IMR-90 (cell line): ENCODE data around the gene AZIN2. TPM values are rescaled to one million over a fixed set of nuclear protein-coding genes. Genes with fewer than 3 reads are reported as not detected.

Experiments used
- ATAC-seq: fragments of 200-7000 bp; cut with Tn5 transposase; 2 replicates; pipeline ENCODE4 v1.9.1; 2020; ENCODE audit warnings: low read depth, mild to moderate bottlenecking, moderate library complexity
- BruUV-seq: library from RNA; stranded (reverse); fragments of 400-500 nt; replicated peaks from 2 replicates; lab custom pipeline; 2021; lab: Mats Ljungman, UMichigan
- CTCF ChIA-PET: fragments of 300-600 bp; formaldehyde crosslinking; extraction: SDS; loops from one replicate; lab custom pipeline; 2021; ENCODE audit warnings: antibody characterized with exemption; lab: Yijun Ruan, JAX
- POLR2A ChIA-PET: fragments of 300-600 bp; sonication (Branson Sonifier 250); formaldehyde crosslinking; loops from one replicate; lab custom pipeline; 2022; ENCODE audit warnings: antibody characterized with exemption; ENCODE audit not compliant: unreplicated experiment; lab: Charles Lee
- DNase-seq: peaks from one replicate; pipeline ENCODE4 v3.0.0; 2013
- H2AFZ ChIP-seq: replicated peaks from 2 replicates; pipeline ENCODE3; 2013; ENCODE audit warnings: low read length, mild to moderate bottlenecking; ENCODE audit not compliant: poor library complexity
- H2AK5ac ChIP-seq: 2 replicates; pipeline ENCODE4 v1.6.1; 2013; ENCODE audit warnings: low read depth, low read length, inconsistent platforms
- H2AK9ac ChIP-seq: replicated peaks from 2 replicates; pipeline ENCODE3; 2013; ENCODE audit warnings: mild to moderate bottlenecking, low read depth, low read length, moderate library complexity; ENCODE audit not compliant: poor library complexity
- H2BK120ac ChIP-seq: 2 replicates; pipeline ENCODE4 v1.6.1; 2013; ENCODE audit warnings: low read depth, low read length, inconsistent platforms
- H2BK15ac ChIP-seq: 3 replicates; pipeline ENCODE4 v1.6.1; 2013; ENCODE audit warnings: low read depth, low read length, inconsistent platforms
- H2BK20ac ChIP-seq: 2 replicates; pipeline ENCODE4 v1.6.1; 2013; ENCODE audit warnings: low read depth, mild to moderate bottlenecking, inconsistent platforms, low read length, moderate library complexity
- H2BK5ac ChIP-seq: 2 replicates; pipeline ENCODE4 v1.6.1; 2013; ENCODE audit warnings: mild to moderate bottlenecking, low read depth, low read length, inconsistent platforms; ENCODE audit not compliant: poor library complexity, severe bottlenecking
- H3K14ac ChIP-seq: replicated peaks from 2 replicates; pipeline ENCODE4 v1.6.1; 2013; ENCODE audit warnings: low read depth, low read length, inconsistent platforms
- H3K18ac ChIP-seq: 2 replicates; pipeline ENCODE4 v1.6.1; 2013; ENCODE audit warnings: low read depth, low read length, control low read depth
- H3K23ac ChIP-seq: 2 replicates; pipeline ENCODE4 v1.6.1; 2013; ENCODE audit warnings: low read depth, low read length, inconsistent platforms
- H3K27ac ChIP-seq: 2 replicates; pipeline ENCODE4 v1.5.1; 2013; ENCODE audit warnings: mild to moderate bottlenecking, control low read depth, low read length; ENCODE audit not compliant: insufficient read depth
- H3K27me3 ChIP-seq: 2 replicates; pipeline ENCODE4 v1.6.1; 2013; ENCODE audit warnings: low read length; ENCODE audit not compliant: control insufficient read depth, insufficient read depth
- H3K36me3 ChIP-seq: 2 replicates; pipeline ENCODE4 v1.6.1; 2013; ENCODE audit warnings: low read length, mixed read lengths; ENCODE audit not compliant: control insufficient read depth, insufficient read depth
- H3K4ac ChIP-seq: 2 replicates; pipeline ENCODE4 v1.6.1; 2013; ENCODE audit warnings: low read depth, low read length, inconsistent platforms
- H3K4me1 ChIP-seq: 2 replicates; pipeline ENCODE4 v1.6.1; 2013; ENCODE audit warnings: low read length, mixed read lengths; ENCODE audit not compliant: control insufficient read depth, insufficient read depth
- H3K4me2 ChIP-seq: 2 replicates; pipeline ENCODE4 v1.6.1; 2013; ENCODE audit warnings: low read depth, mild to moderate bottlenecking, control low read depth, low read length, moderate library complexity
- H3K4me3 ChIP-seq: 2 replicates; pipeline ENCODE4 v1.5.1; 2013; ENCODE audit warnings: low read depth, mild to moderate bottlenecking, control low read depth, low read length, moderate library complexity; ENCODE audit not compliant: insufficient read depth
- H3K56ac ChIP-seq: 2 replicates; pipeline ENCODE4 v1.6.1; 2013; ENCODE audit warnings: low read length, inconsistent platforms; ENCODE audit not compliant: insufficient read depth; ENCODE audit errors: extremely low read depth
- H3K79me1 ChIP-seq, 2 experiments: 2 replicates each; pipeline ENCODE4 v1.6.1; 2013; ENCODE audit warnings: low read length in 2 of 2, inconsistent platforms in 1 of 2, low read depth in 1 of 2
- H3K9ac ChIP-seq: 2 replicates; pipeline ENCODE4 v1.6.1; 2013; ENCODE audit warnings: low read depth, low read length, control low read depth
- H3K9me1 ChIP-seq: 2 replicates; pipeline ENCODE4 v1.6.1; 2013; ENCODE audit warnings: low read length, inconsistent platforms; ENCODE audit not compliant: insufficient read depth
- H3K9me3 ChIP-seq: 2 replicates; pipeline ENCODE4 v1.6.1; 2013; ENCODE audit warnings: low read length; ENCODE audit not compliant: control insufficient read depth, insufficient read depth
- H4K20me1 ChIP-seq: 2 replicates; pipeline ENCODE4 v1.6.1; 2013; ENCODE audit warnings: low read length, inconsistent platforms; ENCODE audit not compliant: insufficient read depth
- H4K5ac ChIP-seq: 2 replicates; pipeline ENCODE4 v1.6.1; 2013; ENCODE audit warnings: mild to moderate bottlenecking, low read depth, low read length, control low read depth
- H4K8ac ChIP-seq, 2 experiments: 2 replicates each; pipeline ENCODE4 v1.6.1; 2013; ENCODE audit warnings: low read depth in 2 of 2, low read length in 2 of 2, control low read depth in 1 of 2, inconsistent platforms in 1 of 2
- H4K91ac ChIP-seq: 2 replicates; pipeline ENCODE4 v1.6.1; 2013; ENCODE audit warnings: low read depth, low read length, inconsistent platforms; ENCODE audit not compliant: insufficient read depth
- BHLHE40 ChIP-seq: fragments of 150-350 bp; IDR thresholded peaks from 2 replicates; pipeline ENCODE4 v1.6.1; 2016; ENCODE audit warnings: mild to moderate bottlenecking, low read depth, low read length
- CEBPB ChIP-seq: IDR thresholded peaks from 2 replicates; pipeline ENCODE4 v1.6.1; 2012; ENCODE audit warnings: low read depth, low read length, improper control_type of control experiment
- CHD1 ChIP-seq: IDR thresholded peaks from 2 replicates; pipeline ENCODE4 v1.6.1; 2012; ENCODE audit warnings: low read depth, low read length, improper control_type of control experiment
- ELK1 ChIP-seq: fragments of 150-350 bp; IDR thresholded peaks from 2 replicates; pipeline ENCODE4 v1.6.1; 2016; ENCODE audit warnings: low read depth, mild to moderate bottlenecking, low read length, moderate library complexity, borderline replicate concordance
- MAFK ChIP-seq: IDR thresholded peaks from 2 replicates; pipeline ENCODE4 v1.6.1; 2012; ENCODE audit warnings: low read depth, low read length, improper control_type of control experiment
- MAZ ChIP-seq: IDR thresholded peaks from 2 replicates; pipeline ENCODE4 v1.6.1; 2012; ENCODE audit warnings: low read depth, mild to moderate bottlenecking, low read length, improper control_type of control experiment, moderate library complexity, borderline replicate concordance
- MXI1 ChIP-seq: IDR thresholded peaks from 2 replicates; pipeline ENCODE4 v1.6.1; 2012; ENCODE audit warnings: low read depth, mild to moderate bottlenecking, low read length, moderate library complexity, borderline replicate concordance
- NFE2L2 ChIP-seq: fragments of 150-350 bp; IDR thresholded peaks from 2 replicates; pipeline ENCODE4 v1.6.1; 2016; ENCODE audit warnings: low read depth, mild to moderate bottlenecking, low read length
- POLR2A ChIP-seq: IDR thresholded peaks from 2 replicates; pipeline ENCODE4 v1.6.1; 2012; ENCODE audit warnings: mild to moderate bottlenecking, low read depth, low read length
- RAD21 ChIP-seq: IDR thresholded peaks from 2 replicates; pipeline ENCODE4 v1.6.1; 2012; ENCODE audit warnings: low read length, improper control_type of control experiment
- RFX5 ChIP-seq: IDR thresholded peaks from 2 replicates; pipeline ENCODE4 v1.8.0; 2012; ENCODE audit warnings: low read depth, mild to moderate bottlenecking, low read length, moderate library complexity
- SMC3 ChIP-seq: fragments of 150-350 bp; IDR thresholded peaks from 2 replicates; pipeline ENCODE4 v1.6.1; 2016; ENCODE audit warnings: low read depth, mild to moderate bottlenecking, antibody characterized with exemption, low read length, moderate library complexity
- USF2 ChIP-seq: fragments of 150-350 bp; IDR thresholded peaks from 2 replicates; pipeline ENCODE4 v1.6.1; 2017; ENCODE audit warnings: mild to moderate bottlenecking, antibody characterized with exemption, low read length, low read depth
- WGBS, 2 experiments: methylation state at CpG; one replicate each; pipeline versions ENCODE4 v1.1.5 to v1.1.7; 2013; ENCODE audit warnings: missing lambda C conversion rate in 2 of 2; ENCODE audit not compliant: insufficient read length in 1 of 2; ENCODE audit errors: extremely low coverage in 2 of 2; 5-methylcytosine and 5-hydroxymethylcytosine counted together
- dilution Hi-C: fragments of 300-500 bp; cut with HindIII; formaldehyde crosslinking; loops from one replicate; pipeline ENCODE4 v1.14.3; 2018; ENCODE audit warnings: low sequenced_read_pairs; ENCODE audit not compliant: unreplicated experiment
- in situ Hi-C: fragments of 300-500 bp; cut with MboI; formaldehyde crosslinking; loops from 3 replicates; pipeline ENCODE4 v1.14.3; 2019; ENCODE audit warnings: low sequenced_read_pairs, inconsistent platforms, mixed read lengths
- intact Hi-C: fragments of 100-400 bp; cut with micrococcal nuclease; formaldehyde crosslinking; loops from 2 replicates; pipeline ENCODE4 v1.10.0; 2022
- polyA plus RNA-seq, 3 experiments: library from polyadenylated mRNA; depleted of rRNA; stranded (reverse); fragments of >200 nt; gene quantifications; 2 replicates each; pipeline ENCODE4 v1.2.3, GENCODE V29; 2012; ENCODE audit warnings: low replicate concordance in 1 of 3
- total RNA-seq: library from RNA; depleted of rRNA; stranded (reverse); fragments of >200 nt; gene quantifications from 2 replicates; pipeline ENCODE4 v1.2.3, GENCODE V29; 2012

AZIN2 gene
- total and polyA plus RNA-seq, 2 of the 4 experiments (the other 2 are of a cell fraction) = 4.7 to 8.9 TPM

- TF ChIP-seq NFE2L2 (no peak), MXI1 (peak; percentile 79; the same call in 1 of the 2 replicates), RFX5 (no peak)
Observed at GRCh38 chr1:33036526-33037503, 44.1 kb upstream of the AZIN2 start, which contains the start of gene AK2 (continued).

- no peak overlapping the region for H2BK120ac ChIP-seq
- H3K14ac ChIP-seq = no peak overlapping the region
- no peak overlapping the region for H3K4me2 ChIP-seq
- H2AK5ac ChIP-seq = no peak overlapping the region
- H2AFZ ChIP-seq = peak overlapping the region; percentile 56
- dilution Hi-C loops (no loop called here), in situ Hi-C loops (no loop called here), intact Hi-C loops (no loop called here)
- no peak overlapping the region for H3K23ac ChIP-seq
- no peaks in the 10 kb centered on the region for H3K36me3 ChIP-seq
- ATAC-seq (no peak), DNase-seq (no peak)
- H3K27me3 ChIP-seq = no peaks in the 10 kb centered on the region
- POLR2A ChIA-PET = no interaction called here
- BruUV-seq = no TSS peak
- H4K20me1 ChIP-seq = peaks cover 4% of the 10 kb centered on the region; the same call in 1 of the 2 replicates
- no peak overlapping the region for H3K9ac ChIP-seq
- H3K4me3 ChIP-seq = no peak overlapping the region
- H2BK5ac ChIP-seq = no peak overlapping the region
- no peak overlapping the region for H3K18ac ChIP-seq
- H3K4ac ChIP-seq = no peak overlapping the region
- H2BK15ac ChIP-seq = no peak overlapping the region
- H4K91ac ChIP-seq = no peak overlapping the region
- H2AK9ac ChIP-seq = no peak overlapping the region
- H3K56ac ChIP-seq = no peak overlapping the region
- WGBS, 2 experiments = 30% methylated on average over 2 of the region's 8 CpGs; no CpG with 5 or more reads in 1 of the 2 experiments
- peaks cover 10% of the 10 kb centered on the region; the same call in 1 of the 2 replicates for H3K9me1 ChIP-seq
- no peak overlapping the region for H4K8ac ChIP-seq
- peaks cover 9 to 16% of the 10 kb centered on the region in 2 experiments for H3K79me1 ChIP-seq
- no peak overlapping the region for H4K5ac ChIP-seq
- no peaks in the 10 kb centered on the region for H3K9me3 ChIP-seq
- CTCF ChIA-PET = no interaction called here
- no peak overlapping the region for H3K27ac ChIP-seq
- no peak overlapping the region for H2BK20ac ChIP-seq
- H3K4me1 ChIP-seq = peaks cover 3% of the 10 kb centered on the region; the same call in 1 of the 2 replicates
- TF ChIP-seq MXI1 (no peak), BHLHE40 (no peak), USF2 (no peak), CEBPB (no peak), RAD21 (no peak), MAZ (no peak), ELK1 (no peak), MAFK (no peak), POLR2A (no peak), SMC3 (no peak), CHD1 (no peak)
Observed at GRCh38 chr1:33039840-33040239, 41.1 kb upstream of the AZIN2 start.
